Esophagus muscularis mucosa (tissue), 4 donors: ENCODE data around the gene CHL1. TPM values are rescaled to one million over a fixed set of nuclear protein-coding genes. Genes with fewer than 3 reads are reported as not detected.

Experiments used
- DNase-seq: peaks from one replicate; pipeline ENCODE4 v3.0.0-alpha.2; 2017; ENCODE audit errors: extremely low spot score
- H3K27ac ChIP-seq, 4 donors: fragments of 200-600 bp; sonication (generic); replicated peaks in 1 of 4; 1 replicate in 3 of 4; 2 replicates in 1 of 4; pipeline ENCODE4 v1.5.1; 2016 to 2019; ENCODE audit warnings: mild to moderate bottlenecking in 1 of 4
- H3K27me3 ChIP-seq, 4 donors: fragments of 200-600 bp; sonication (generic); one replicate each; pipeline versions ENCODE4 v1.5.1 to v1.6.0; 2016 to 2019
- H3K36me3 ChIP-seq, 4 donors: fragments of 200-600 bp; sonication (generic); one replicate each; pipeline ENCODE4 v1.5.1; 2016 to 2019
- H3K4me1 ChIP-seq, 4 donors: fragments of 200-600 bp; sonication (generic); one replicate each; pipeline ENCODE4 v1.5.1; 2016 to 2019
- H3K4me3 ChIP-seq, 4 donors: fragments of 200-600 bp; sonication (generic); 1 replicate in 2 of 4; 2 replicates in 2 of 4; pipeline ENCODE4 v1.5.1; 2016 to 2019; ENCODE audit warnings: mild to moderate bottlenecking in 4 of 4, moderate library complexity in 1 of 4
- H3K9me3 ChIP-seq, 4 donors: fragments of 200-600 bp; sonication (generic); 1 replicate in 3 of 4; 2 replicates in 1 of 4; pipeline ENCODE4 v1.5.1; 2016 to 2019
- CTCF ChIP-seq, 3 experiments: fragments of 200-600 bp in 2 of 3; fragments of 450-650 bp in 1 of 3; sonication (generic) in 2 of 3; IDR thresholded peaks; one replicate each; pipeline ENCODE4 v1.5.1; 2017 to 2019; ENCODE audit warnings: antibody characterized with exemption in 3 of 3, mild to moderate bottlenecking in 2 of 3, moderate library complexity in 1 of 3
- EP300 ChIP-seq: sonication (generic); formaldehyde crosslinking; IDR thresholded peaks from one replicate; pipeline ENCODE4 v1.6.1; 2017; ENCODE audit warnings: antibody characterized with exemption
- POLR2A ChIP-seq: fragments of 450-650 bp; IDR thresholded peaks from one replicate; pipeline ENCODE4 v1.6.1; 2017; ENCODE audit warnings: antibody characterized with exemption, moderate library complexity, mild to moderate bottlenecking, low read depth
- POLR2AphosphoS5 ChIP-seq, 2 donors: sonication (generic); formaldehyde crosslinking; IDR thresholded peaks; one replicate each; pipeline ENCODE4 v1.6.1; 2017; ENCODE audit warnings: antibody characterized with exemption in 2 of 2
- WGBS: methylation state at CpG from one replicate; pipeline ENCODE4 v1.1.5; 2018; 5-methylcytosine and 5-hydroxymethylcytosine counted together
- intact Hi-C: fragments of 100-400 bp; cut with DNase I; formaldehyde crosslinking; loops from one replicate; pipeline ENCODE4 v1.15.1; 2023
- total RNA-seq, 4 donors: library from RNA; depleted of rRNA; stranded (reverse); fragments of >200 nt; gene quantifications; one replicate each; pipeline versions ENCODE4 v1.1.0 to v1.2.1, GENCODE V29; 2016

The CHL1 gene
- total RNA-seq, 4 donors from 2014 or later: 33.0 to 49.1 (median 42.5) TPM

- TF ChIP-seq POLR2A (no peak), POLR2AphosphoS5 (IDR thresholded peaks at IDR 0.05) (no peak), CTCF (IDR thresholded peaks at IDR 0.05) (no peak), EP300 (no peak)
- H3K4me1 ChIP-seq: no peaks in the 10 kb centered on the region
- no peak overlapping the region for H3K27ac ChIP-seq
- DNase-seq: no peak
- intact Hi-C loops: no loop called here
- no peaks in the 10 kb centered on the region for H3K36me3 ChIP-seq
- WGBS: 92% methylated on average over 1 of the region's 1 CpG
- no peaks in the 10 kb centered on the region for H3K27me3 ChIP-seq
- H3K4me3 ChIP-seq: no peak overlapping the region
- H3K9me3 ChIP-seq: no peaks in the 10 kb centered on the region
Observed at GRCh38 chr3:247916-248315, 51.4 kb downstream of the CHL1 start.

GRCh38 chr3:248864-249520, 52.4 kb downstream of the CHL1 start:
- Histone ChIP-seq H3K36me3 (no peaks in the 10 kb centered on the region), H3K4me1 (no peaks in the 10 kb centered on the region), H3K4me3 (no peak overlapping the region), H3K27ac (no peak overlapping the region), H3K9me3 (no peaks in the 10 kb centered on the region), H3K27me3 (no peaks in the 10 kb centered on the region)
- no peak for DNase-seq
- TF ChIP-seq CTCF (IDR thresholded peaks at IDR 0.05) (no peak), POLR2A (no peak), EP300 (no peak), POLR2AphosphoS5 (IDR thresholded peaks at IDR 0.05) (no peak)
- 32% methylated on average over 3 of the region's 3 CpGs for WGBS
- intact Hi-C loops: no loop called here

- TF ChIP-seq POLR2AphosphoS5 (IDR thresholded peaks at IDR 0.05) (no peak), POLR2A (no peak), EP300 (no peak), CTCF (IDR thresholded peaks at IDR 0.05) (no peak)
- no peaks in the 10 kb centered on the region for H3K9me3 ChIP-seq
Observed at GRCh38 chr3:249587-250262, 53.2 kb downstream of the CHL1 start.

GRCh38 chr3:256501-256900, 59.9 kb downstream of the CHL1 start:
- intact Hi-C loops: no loop called here
- 90% methylated on average over 3 of the region's 3 CpGs for WGBS

More at GRCh38 chr3:249587-250262, 53.2 kb downstream of the CHL1 start:
- no peaks in the 10 kb centered on the region for H3K4me1 ChIP-seq
- no peaks in the 10 kb centered on the region for H3K27me3 ChIP-seq
- no peak overlapping the region for H3K27ac ChIP-seq
- H3K36me3 ChIP-seq: no peaks in the 10 kb centered on the region
- H3K4me3 ChIP-seq: no peak overlapping the region
- no peak for DNase-seq
- intact Hi-C loops: no loop called here

More at GRCh38 chr3:256501-256900, 59.9 kb downstream of the CHL1 start:
- H3K27me3 ChIP-seq: no peaks in the 10 kb centered on the region
- no peak overlapping the region for H3K27ac ChIP-seq
- H3K4me3 ChIP-seq: no peak overlapping the region
- H3K36me3 ChIP-seq: no peaks in the 10 kb centered on the region
- no peaks in the 10 kb centered on the region for H3K4me1 ChIP-seq
- TF ChIP-seq CTCF (IDR thresholded peaks at IDR 0.05) (no peak), POLR2A (no peak), POLR2AphosphoS5 (IDR thresholded peaks at IDR 0.05) (no peak), EP300 (no peak)
- no peaks in the 10 kb centered on the region for H3K9me3 ChIP-seq
- no peak for DNase-seq
